ENCODE data around the gene IMP3.

IMP3 gene

DNA sequence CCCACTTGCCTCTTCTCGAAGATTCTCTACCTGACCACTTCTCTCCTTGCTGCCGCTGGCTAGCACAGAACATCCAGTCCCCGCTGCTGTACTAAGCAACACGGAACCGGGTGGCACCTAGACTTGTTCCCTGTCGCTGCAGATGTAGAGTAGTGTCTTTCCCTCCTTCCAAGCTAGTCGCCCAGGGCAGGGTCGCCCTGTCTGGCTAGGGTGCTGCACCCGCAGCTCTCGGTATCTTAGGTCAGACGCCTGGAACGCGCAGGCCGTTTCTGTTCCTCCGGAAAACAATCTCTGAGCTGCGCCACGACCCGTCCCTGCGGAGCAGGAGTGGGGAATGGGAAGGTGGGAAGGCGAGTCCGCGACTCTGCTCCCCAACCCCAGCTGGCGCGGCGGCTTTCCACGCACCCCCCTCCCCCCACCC lies 6.9 kb upstream of the IMP3 start:
- TF ChIP-seq ARNTL (CRISPR knock-in tag; IDR thresholded peaks at IDR 0.05; ENCODE audit: borderline replicate concordance, low read depth) = no peak
- ATAC-seq = peak; percentile 42

DNA sequence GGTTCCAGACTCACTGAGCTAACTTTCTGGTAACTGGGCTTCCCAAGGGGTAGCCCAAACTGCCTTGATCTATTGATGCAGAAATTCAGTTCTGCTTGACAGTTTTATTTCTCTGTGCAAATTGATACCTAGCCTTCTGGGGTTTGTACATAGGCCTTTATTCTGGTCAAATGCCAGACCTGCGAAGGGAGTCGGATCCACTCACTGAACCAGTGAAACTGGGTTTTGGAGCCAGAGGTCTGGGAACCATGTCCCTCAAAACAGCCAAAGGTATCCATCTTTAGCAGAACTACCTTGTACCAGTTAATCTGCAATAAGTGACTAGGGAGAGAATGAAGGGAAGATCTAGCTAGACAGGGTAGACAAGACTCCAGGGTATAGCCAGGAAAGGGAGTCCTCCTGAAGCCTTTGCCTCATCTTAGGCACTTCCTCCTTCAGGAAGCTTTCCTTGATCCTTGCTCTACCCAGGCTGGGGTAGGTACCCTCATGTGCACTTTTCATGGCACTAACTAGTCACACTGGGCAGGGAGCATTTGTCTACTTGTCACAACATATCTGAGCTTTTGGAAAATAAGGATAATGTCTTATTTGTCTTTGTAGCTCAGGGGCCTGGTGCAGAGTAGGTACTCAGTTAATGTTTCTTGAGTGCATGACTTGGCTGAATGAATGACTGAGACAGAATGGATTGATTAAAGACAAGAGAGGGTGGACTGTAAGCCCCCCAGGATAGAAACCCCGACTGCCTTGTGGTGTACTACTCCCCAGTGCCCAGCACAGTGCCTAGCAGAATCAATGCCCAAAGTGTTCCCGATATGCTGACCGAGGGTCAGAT lies 6.3 kb upstream of the IMP3 start:
- ATAC-seq = no peak
- TF ChIP-seq OSR1 (CRISPR knock-in tag; IDR thresholded peaks at IDR 0.05) = no peak
- TF ChIP-seq, protein P1, sequence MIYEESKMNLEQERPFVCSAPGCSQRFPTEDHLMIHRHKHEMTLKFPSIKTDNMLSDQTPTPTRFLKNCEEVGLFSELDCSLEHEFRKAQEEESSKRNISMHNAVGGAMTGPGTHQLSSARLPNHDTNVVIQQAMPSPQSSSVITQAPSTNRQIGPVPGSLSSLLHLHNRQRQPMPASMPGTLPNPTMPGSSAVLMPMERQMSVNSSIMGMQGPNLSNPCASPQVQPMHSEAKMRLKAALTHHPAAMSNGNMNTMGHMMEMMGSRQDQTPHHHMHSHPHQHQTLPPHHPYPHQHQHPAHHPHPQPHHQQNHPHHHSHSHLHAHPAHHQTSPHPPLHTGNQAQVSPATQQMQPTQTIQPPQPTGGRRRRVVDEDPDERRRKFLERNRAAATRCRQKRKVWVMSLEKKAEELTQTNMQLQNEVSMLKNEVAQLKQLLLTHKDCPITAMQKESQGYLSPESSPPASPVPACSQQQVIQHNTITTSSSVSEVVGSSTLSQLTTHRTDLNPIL (CRISPR knock-in tag; IDR thresholded peaks at IDR 0.05; ENCODE audit: low read depth) = no peak
- TF ChIP-seq ZFP30 (CRISPR knock-in tag; IDR thresholded peaks at IDR 0.05) = no peak
- TF ChIP-seq, protein P2, sequence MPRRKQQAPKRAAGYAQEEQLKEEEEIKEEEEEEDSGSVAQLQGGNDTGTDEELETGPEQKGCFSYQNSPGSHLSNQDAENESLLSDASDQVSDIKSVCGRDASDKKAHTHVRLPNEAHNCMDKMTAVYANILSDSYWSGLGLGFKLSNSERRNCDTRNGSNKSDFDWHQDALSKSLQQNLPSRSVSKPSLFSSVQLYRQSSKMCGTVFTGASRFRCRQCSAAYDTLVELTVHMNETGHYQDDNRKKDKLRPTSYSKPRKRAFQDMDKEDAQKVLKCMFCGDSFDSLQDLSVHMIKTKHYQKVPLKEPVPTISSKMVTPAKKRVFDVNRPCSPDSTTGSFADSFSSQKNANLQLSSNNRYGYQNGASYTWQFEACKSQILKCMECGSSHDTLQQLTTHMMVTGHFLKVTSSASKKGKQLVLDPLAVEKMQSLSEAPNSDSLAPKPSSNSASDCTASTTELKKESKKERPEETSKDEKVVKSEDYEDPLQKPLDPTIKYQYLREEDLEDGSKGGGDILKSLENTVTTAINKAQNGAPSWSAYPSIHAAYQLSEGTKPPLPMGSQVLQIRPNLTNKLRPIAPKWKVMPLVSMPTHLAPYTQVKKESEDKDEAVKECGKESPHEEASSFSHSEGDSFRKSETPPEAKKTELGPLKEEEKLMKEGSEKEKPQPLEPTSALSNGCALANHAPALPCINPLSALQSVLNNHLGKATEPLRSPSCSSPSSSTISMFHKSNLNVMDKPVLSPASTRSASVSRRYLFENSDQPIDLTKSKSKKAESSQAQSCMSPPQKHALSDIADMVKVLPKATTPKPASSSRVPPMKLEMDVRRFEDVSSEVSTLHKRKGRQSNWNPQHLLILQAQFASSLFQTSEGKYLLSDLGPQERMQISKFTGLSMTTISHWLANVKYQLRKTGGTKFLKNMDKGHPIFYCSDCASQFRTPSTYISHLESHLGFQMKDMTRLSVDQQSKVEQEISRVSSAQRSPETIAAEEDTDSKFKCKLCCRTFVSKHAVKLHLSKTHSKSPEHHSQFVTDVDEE (CRISPR knock-in tag; IDR thresholded peaks at IDR 0.05) = no peak

GRCh38 chr15:75644376-75644775 lies 4.4 kb upstream of the IMP3 start:
- ATAC-seq = no peak
- TF ChIP-seq TCF4 (CRISPR knock-in tag; IDR thresholded peaks at IDR 0.05; ENCODE audit: borderline replicate concordance) (no peak), CSDC2 (CRISPR knock-in tag; IDR thresholded peaks at IDR 0.05) (no peak), POU6F1 (CRISPR knock-in tag; IDR thresholded peaks at IDR 0.05; ENCODE audit: borderline replicate concordance, low read depth) (no peak)

DNA sequence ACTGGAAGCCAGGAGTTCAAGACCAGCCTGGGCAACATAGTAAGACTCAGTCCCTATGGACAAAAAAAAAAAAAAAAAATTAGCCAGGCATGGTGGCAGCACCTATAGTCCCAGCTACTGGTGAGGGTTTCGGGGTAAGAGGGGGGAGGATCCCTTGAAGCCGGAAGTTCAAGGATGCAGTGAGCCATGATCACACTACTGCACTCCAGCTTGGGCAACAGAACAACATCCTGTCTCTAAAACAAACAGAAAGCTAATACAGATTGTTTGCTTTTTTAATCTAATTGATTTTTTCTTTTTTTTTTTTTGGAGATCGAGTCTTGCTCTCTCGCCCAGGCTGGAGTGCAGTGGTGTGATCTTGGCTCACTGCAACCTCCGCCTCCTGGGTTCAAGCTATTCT lies 1.6 kb upstream of the IMP3 start:
- ATAC-seq = no peak
- no peak for TF ChIP-seq ZC3H10 (CRISPR knock-in tag; IDR thresholded peaks at IDR 0.05)
- no peak for TF ChIP-seq ARNTL (CRISPR knock-in tag; IDR thresholded peaks at IDR 0.05; ENCODE audit: borderline replicate concordance, low read depth)
- TF ChIP-seq POU6F1 (CRISPR knock-in tag; IDR thresholded peaks at IDR 0.05; ENCODE audit: borderline replicate concordance, low read depth) = no peak
- TF ChIP-seq TCF4 (CRISPR knock-in tag; IDR thresholded peaks at IDR 0.05; ENCODE audit: borderline replicate concordance) = no peak
- no peak for TF ChIP-seq CSRNP3 (CRISPR knock-in tag; IDR thresholded peaks at IDR 0.05)
- TF ChIP-seq ZNF8 (CRISPR knock-in tag; IDR thresholded peaks at IDR 0.05) = no peak
- TF ChIP-seq RARB (CRISPR knock-in tag; IDR thresholded peaks at IDR 0.05) = no peak
- no peak for TF ChIP-seq ZNF70 (CRISPR knock-in tag; IDR thresholded peaks at IDR 0.05)
- TF ChIP-seq BACH2 (CRISPR knock-in tag; IDR thresholded peaks at IDR 0.05; ENCODE audit: borderline replicate concordance) = no peak
- no peak for TF ChIP-seq TOX (CRISPR knock-in tag; IDR thresholded peaks at IDR 0.05; ENCODE audit: borderline replicate concordance)
- TF ChIP-seq CSDC2 (CRISPR knock-in tag; IDR thresholded peaks at IDR 0.05) = no peak
- no peak for TF ChIP-seq GLIS3 (CRISPR knock-in tag; IDR thresholded peaks at IDR 0.05)
- no peak for TF ChIP-seq PPARA (CRISPR knock-in tag; IDR thresholded peaks at IDR 0.05; ENCODE audit: borderline replicate concordance)
- no peak for TF ChIP-seq SNAI2 (CRISPR knock-in tag; IDR thresholded peaks at IDR 0.05)
- no peak for TF ChIP-seq ZNF565 (CRISPR knock-in tag; conservative IDR thresholded peaks at IDR 0.05; ENCODE audit: low read depth)
- TF ChIP-seq ZFP30 (CRISPR knock-in tag; IDR thresholded peaks at IDR 0.05) = no peak
- TF ChIP-seq, protein P2 (CRISPR knock-in tag; IDR thresholded peaks at IDR 0.05) = no peak
- TF ChIP-seq ZFP3 (CRISPR knock-in tag; IDR thresholded peaks at IDR 0.05) = no peak
- TF ChIP-seq ESRRG (CRISPR knock-in tag; IDR thresholded peaks at IDR 0.05) = no peak

Data from SK-N-SH treated with all-trans-retinoic acid at 6 μM for 48 hours (cell line).